MM.1S (cell line): ENCODE data around the gene PPM1H.

Experiments
- CTCF ChIP-seq: fragments of 300-600 bp; sonication (generic); IDR thresholded peaks from 2 replicates; pipeline ENCODE4 v1.5.1; 2016; ENCODE audit warnings: antibody characterized with exemption, low read length, mixed read lengths
- EZH2 ChIP-seq: fragments of 300-600 bp; sonication (generic); optimal IDR thresholded peaks from 2 replicates; pipeline ENCODE3; 2017; ENCODE audit warnings: low read depth, mild to moderate bottlenecking, antibody characterized with exemption, low read length, mixed read lengths

- no peak for TF ChIP-seq CTCF
- TF ChIP-seq EZH2, result no peak
Observed at GRCh38 chr12:62808166-62808879, 126.6 kb downstream of the PPM1H start.
